ENCODE results near the gene VPS13C.

The VPS13C gene

DNA sequence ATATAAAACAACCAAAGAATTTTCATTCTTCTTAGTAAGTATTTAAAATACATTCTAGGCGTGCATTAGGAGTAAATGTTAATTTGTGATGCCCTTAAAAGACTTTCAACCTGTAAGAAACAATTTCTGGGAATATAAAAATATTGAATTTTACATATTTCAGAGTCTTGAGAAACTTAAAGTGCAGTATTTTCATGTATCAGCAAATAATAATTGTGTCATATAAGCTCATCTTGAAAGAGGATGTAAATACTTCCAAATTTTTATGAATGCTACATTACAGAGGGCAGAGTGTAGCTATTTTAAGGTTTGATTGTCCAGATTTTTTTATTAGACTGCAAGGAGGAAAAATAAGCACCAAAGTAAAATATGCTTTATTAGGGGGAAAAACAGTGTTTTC is 207.1 kb downstream of the VPS13C start:
- no peak overlapping the region for H3K27ac ChIP-seq
- no peaks in the 10 kb centered on the region for H3K4me1 ChIP-seq (ENCODE audit: low read depth, poor library complexity, severe bottlenecking)
- H3K79me2 ChIP-seq (ENCODE audit: insufficient read depth, low read depth), result no peaks in the 10 kb centered on the region
- no peaks in the 10 kb centered on the region for H3K36me3 ChIP-seq (ENCODE audit: insufficient read depth)
- H3K27me3 ChIP-seq (ENCODE audit: insufficient read depth, low read depth), result no peaks in the 10 kb centered on the region
- TF ChIP-seq, protein P1, sequence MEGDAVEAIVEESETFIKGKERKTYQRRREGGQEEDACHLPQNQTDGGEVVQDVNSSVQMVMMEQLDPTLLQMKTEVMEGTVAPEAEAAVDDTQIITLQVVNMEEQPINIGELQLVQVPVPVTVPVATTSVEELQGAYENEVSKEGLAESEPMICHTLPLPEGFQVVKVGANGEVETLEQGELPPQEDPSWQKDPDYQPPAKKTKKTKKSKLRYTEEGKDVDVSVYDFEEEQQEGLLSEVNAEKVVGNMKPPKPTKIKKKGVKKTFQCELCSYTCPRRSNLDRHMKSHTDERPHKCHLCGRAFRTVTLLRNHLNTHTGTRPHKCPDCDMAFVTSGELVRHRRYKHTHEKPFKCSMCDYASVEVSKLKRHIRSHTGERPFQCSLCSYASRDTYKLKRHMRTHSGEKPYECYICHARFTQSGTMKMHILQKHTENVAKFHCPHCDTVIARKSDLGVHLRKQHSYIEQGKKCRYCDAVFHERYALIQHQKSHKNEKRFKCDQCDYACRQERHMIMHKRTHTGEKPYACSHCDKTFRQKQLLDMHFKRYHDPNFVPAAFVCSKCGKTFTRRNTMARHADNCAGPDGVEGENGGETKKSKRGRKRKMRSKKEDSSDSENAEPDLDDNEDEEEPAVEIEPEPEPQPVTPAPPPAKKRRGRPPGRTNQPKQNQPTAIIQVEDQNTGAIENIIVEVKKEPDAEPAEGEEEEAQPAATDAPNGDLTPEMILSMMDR (conservative IDR thresholded peaks at IDR 0.05; ENCODE audit: low read depth, low read length), result no peak
- H2AFZ ChIP-seq (ENCODE audit: low read depth), result no peak overlapping the region
- H3K4me3 ChIP-seq (IDR thresholded peaks at IDR 0.05; ENCODE audit: insufficient read depth, low read depth, low read length), result no peak overlapping the region
- H4K20me1 ChIP-seq (ENCODE audit: insufficient read depth), result no peaks in the 10 kb centered on the region
- H3K9ac ChIP-seq, result no peak overlapping the region
- no peak overlapping the region for H3K4me2 ChIP-seq

DNA sequence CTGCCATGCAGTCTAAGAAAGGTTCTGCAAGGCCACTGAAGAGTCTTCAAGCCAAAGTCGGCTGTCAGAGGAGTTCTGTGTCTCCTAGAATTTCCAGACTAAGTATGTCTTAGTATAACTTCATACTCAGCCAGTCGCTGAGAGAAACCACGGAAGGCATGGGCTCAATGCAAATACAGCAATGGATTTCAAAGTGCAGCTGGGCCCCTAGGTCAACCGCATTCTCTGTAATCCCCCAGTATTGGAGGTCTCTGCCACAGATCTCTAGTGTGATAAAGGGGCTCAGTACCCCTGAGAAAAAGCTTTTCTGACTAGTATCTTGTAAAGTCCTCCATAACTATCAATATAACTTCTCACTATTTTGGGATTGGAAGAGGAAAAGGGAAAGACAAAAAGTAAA is 208.3 kb downstream of the VPS13C start:
- Histone ChIP-seq H3K79me2 (ENCODE audit: insufficient read depth, low read depth) (no peaks in the 10 kb centered on the region), H3K27ac (no peak overlapping the region), H3K4me2 (no peak overlapping the region), H3K4me1 (ENCODE audit: low read depth, poor library complexity, severe bottlenecking) (peaks cover 7% of the 10 kb centered on the region), H3K36me3 (ENCODE audit: insufficient read depth) (no peaks in the 10 kb centered on the region), H3K9ac (no peak overlapping the region), H4K20me1 (ENCODE audit: insufficient read depth) (no peaks in the 10 kb centered on the region), H3K4me3 (IDR thresholded peaks at IDR 0.05; ENCODE audit: insufficient read depth, low read depth, low read length) (no peak overlapping the region), H3K27me3 (ENCODE audit: insufficient read depth, low read depth) (no peaks in the 10 kb centered on the region), H2AFZ (ENCODE audit: low read depth) (no peak overlapping the region)
- TF ChIP-seq, protein P1 (conservative IDR thresholded peaks at IDR 0.05; ENCODE audit: low read depth, low read length), result no peak

DNA sequence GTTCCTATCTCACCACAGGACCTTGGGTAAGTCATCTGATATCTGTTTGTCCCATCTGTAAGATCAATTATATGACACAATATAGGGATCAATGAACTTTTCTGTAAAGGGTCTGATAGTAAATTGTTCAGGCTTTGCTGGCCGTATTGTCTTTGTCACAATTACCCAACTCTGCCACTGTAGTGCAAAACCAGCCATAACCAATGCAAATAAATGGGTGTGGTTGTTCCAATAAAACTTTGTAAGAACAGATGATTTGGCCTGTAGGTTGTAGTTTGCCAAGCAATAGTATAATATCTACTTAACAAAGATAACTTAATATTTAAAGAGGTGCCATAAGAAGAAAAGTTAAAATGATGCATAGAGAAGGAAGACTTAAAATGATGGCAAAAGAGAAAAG is 210.8 kb downstream of the VPS13C start:
- Histone ChIP-seq H3K36me3 (ENCODE audit: insufficient read depth) (no peaks in the 10 kb centered on the region), H3K4me1 (ENCODE audit: low read depth, poor library complexity, severe bottlenecking) (peaks cover 10% of the 10 kb centered on the region), H3K4me2 (no peak overlapping the region), H4K20me1 (ENCODE audit: insufficient read depth) (no peaks in the 10 kb centered on the region), H3K27me3 (ENCODE audit: insufficient read depth, low read depth) (no peaks in the 10 kb centered on the region), H3K4me3 (IDR thresholded peaks at IDR 0.05; ENCODE audit: insufficient read depth, low read depth, low read length) (no peak overlapping the region), H2AFZ (ENCODE audit: low read depth) (no peak overlapping the region), H3K27ac (no peak overlapping the region), H3K79me2 (ENCODE audit: insufficient read depth, low read depth) (no peaks in the 10 kb centered on the region), H3K9ac (no peak overlapping the region)
- TF ChIP-seq, protein P1 (conservative IDR thresholded peaks at IDR 0.05; ENCODE audit: low read depth, low read length), result no peak

DNA sequence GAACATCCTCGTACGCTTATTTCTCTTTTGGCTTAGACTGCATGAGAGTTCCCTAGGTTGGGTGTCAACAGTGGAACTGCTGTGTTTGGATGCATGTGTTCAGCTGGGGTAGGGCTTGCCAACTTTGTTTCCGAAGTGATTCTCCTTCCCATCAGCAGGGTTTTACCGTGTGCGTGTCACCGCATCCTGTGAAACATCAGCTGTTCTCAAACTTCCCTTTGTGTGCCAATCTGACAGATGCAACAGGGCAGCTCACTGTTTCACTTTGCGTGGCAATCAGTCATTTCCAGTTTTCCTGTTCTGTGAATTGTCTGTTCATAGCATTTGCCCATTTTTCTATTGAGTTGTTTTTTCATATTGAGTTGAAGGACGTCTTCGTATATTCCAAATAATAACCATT is 218.8 kb downstream of the VPS13C start:
- H3K27me3 ChIP-seq (ENCODE audit: insufficient read depth, low read depth), result no peaks in the 10 kb centered on the region
- peaks cover 50% of the 10 kb centered on the region for H3K4me1 ChIP-seq (ENCODE audit: low read depth, poor library complexity, severe bottlenecking)
- no peak overlapping the region for H3K9ac ChIP-seq
- 0 out of 2 replicates have a peak overlapping the region, but pooled peaks have one; percentile 2 for H2AFZ ChIP-seq (ENCODE audit: low read depth)
- peak overlapping the region; percentile 96; the same call in 1 of the 2 replicates for H3K27ac ChIP-seq
- H3K4me3 ChIP-seq (IDR thresholded peaks at IDR 0.05; ENCODE audit: insufficient read depth, low read depth, low read length), result no peak overlapping the region
- 0 out of 2 replicates have a peak overlapping the region, but pooled peaks have one; percentile 90 for H3K4me2 ChIP-seq
- H3K36me3 ChIP-seq (ENCODE audit: insufficient read depth), result no peaks in the 10 kb centered on the region
- TF ChIP-seq, protein P1 (conservative IDR thresholded peaks at IDR 0.05; ENCODE audit: low read depth, low read length), result no peak
- no peaks in the 10 kb centered on the region for H3K79me2 ChIP-seq (ENCODE audit: insufficient read depth, low read depth)
- H4K20me1 ChIP-seq (ENCODE audit: insufficient read depth), result no peaks in the 10 kb centered on the region

Data from KMS-11 (cell line).